GM12892 (cell line): ENCODE data around the gene TMEM18.

Experiments used
- POLR2A ChIP-seq: IDR thresholded peaks from 2 replicates; pipeline ENCODE4 v1.6.1; 2011; ENCODE audit warnings: low read depth, low read length, control low read depth
- POLR2AphosphoS5 ChIP-seq: IDR thresholded peaks from 2 replicates; pipeline ENCODE4 v1.6.1; 2011; ENCODE audit warnings: low read depth, low read length, control low read depth
- TAF1 ChIP-seq: IDR thresholded peaks from 2 replicates; pipeline ENCODE4 v1.6.1; 2011; ENCODE audit warnings: low read depth, mild to moderate bottlenecking, control low read depth, low read length, borderline replicate concordance

- TF ChIP-seq POLR2A (no peak), POLR2AphosphoS5 (no peak), TAF1 (no peak)
Measured at GRCh38 chr2:668000-668398, 9.2 kb downstream of the TMEM18 start.
